ENCODE results near the gene CALN1. TPM values are rescaled to one million over a fixed set of nuclear protein-coding genes. Genes with fewer than 3 reads are reported as not detected.

The CALN1 gene
- total and polyA plus RNA-seq, 9 of the 15 experiments (the other 6 are each of a cell fraction or from before 2014, with no cell fraction given), result 1.4 to 7.5 (median 3.3) TPM

- no peaks in the 10 kb centered on the region for H3K4me1 ChIP-seq (replicated peaks in 1 of 2; ENCODE audit: control insufficient read depth in 2 of 2, insufficient read depth in 2 of 2, low read length in 2 of 2)
- no peak overlapping the region for H3K27ac ChIP-seq (ENCODE audit: extremely low read depth, low read depth, low read length)
- H3K9me3 ChIP-seq (replicated peaks; ENCODE audit: control insufficient read depth, insufficient read depth, low read depth, low read length), result no peaks in the 10 kb centered on the region
- in situ Hi-C loops (cut with MboI), result no loop called here
- H3K79me2 ChIP-seq (ENCODE audit: control insufficient read depth, insufficient read depth, low read length), result no peaks in the 10 kb centered on the region
- H3K4me3 ChIP-seq, result no peak overlapping the region
- H4K20me1 ChIP-seq (replicated peaks; ENCODE audit: control insufficient read depth, insufficient read depth, low read length), result 0 out of 2 replicates have a peak, but pooled peaks cover 3% of the 10 kb centered on the region
- BruUV-seq (replicated peaks), result no TSS peak
- TF ChIP-seq, protein P1, sequence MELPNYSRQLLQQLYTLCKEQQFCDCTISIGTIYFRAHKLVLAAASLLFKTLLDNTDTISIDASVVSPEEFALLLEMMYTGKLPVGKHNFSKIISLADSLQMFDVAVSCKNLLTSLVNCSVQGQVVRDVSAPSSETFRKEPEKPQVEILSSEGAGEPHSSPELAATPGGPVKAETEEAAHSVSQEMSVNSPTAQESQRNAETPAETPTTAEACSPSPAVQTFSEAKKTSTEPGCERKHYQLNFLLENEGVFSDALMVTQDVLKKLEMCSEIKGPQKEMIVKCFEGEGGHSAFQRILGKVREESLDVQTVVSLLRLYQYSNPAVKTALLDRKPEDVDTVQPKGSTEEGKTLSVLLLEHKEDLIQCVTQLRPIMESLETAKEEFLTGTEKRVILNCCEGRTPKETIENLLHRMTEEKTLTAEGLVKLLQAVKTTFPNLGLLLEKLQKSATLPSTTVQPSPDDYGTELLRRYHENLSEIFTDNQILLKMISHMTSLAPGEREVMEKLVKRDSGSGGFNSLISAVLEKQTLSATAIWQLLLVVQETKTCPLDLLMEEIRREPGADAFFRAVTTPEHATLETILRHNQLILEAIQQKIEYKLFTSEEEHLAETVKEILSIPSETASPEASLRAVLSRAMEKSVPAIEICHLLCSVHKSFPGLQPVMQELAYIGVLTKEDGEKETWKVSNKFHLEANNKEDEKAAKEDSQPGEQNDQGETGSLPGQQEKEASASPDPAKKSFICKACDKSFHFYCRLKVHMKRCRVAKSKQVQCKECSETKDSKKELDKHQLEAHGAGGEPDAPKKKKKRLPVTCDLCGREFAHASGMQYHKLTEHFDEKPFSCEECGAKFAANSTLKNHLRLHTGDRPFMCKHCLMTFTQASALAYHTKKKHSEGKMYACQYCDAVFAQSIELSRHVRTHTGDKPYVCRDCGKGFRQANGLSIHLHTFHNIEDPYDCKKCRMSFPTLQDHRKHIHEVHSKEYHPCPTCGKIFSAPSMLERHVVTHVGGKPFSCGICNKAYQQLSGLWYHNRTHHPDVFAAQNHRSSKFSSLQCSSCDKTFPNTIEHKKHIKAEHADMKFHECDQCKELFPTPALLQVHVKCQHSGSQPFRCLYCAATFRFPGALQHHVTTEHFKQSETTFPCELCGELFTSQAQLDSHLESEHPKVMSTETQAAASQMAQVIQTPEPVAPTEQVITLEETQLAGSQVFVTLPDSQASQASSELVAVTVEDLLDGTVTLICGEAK (IDR thresholded peaks at IDR 0.05), result no peak
- TF ChIP-seq, protein P1 (CRISPR knock-in tag; IDR thresholded peaks at IDR 0.05), result no peak
- TF ChIP-seq XRCC4 (IDR thresholded peaks at IDR 0.05; ENCODE audit: extremely low read depth, insufficient read depth, insufficient read length), result no peak
- peak; percentile 36; the same call in 1 of the 2 replicates for TF ChIP-seq C11orf30 (IDR thresholded peaks at IDR 0.05; ENCODE audit: low read depth)
- TF ChIP-seq ZNF217 (CRISPR knock-in tag; IDR thresholded peaks at IDR 0.05), result no peak
- no peak for TF ChIP-seq KDM2B (CRISPR knock-in tag; IDR thresholded peaks at IDR 0.05)
- TF ChIP-seq ZNF316 (IDR thresholded peaks at IDR 0.05), result 0 out of 2 replicates have a peak, but pooled peaks have one; percentile 24
- TF ChIP-seq RCOR1 (IDR thresholded peaks at IDR 0.05; ENCODE audit: borderline replicate concordance in 1 of 2, low read depth in 2 of 2, low read length in 2 of 2), result no peak
- TF ChIP-seq ZNF174 (CRISPR knock-in tag; IDR thresholded peaks at IDR 0.05), result no peak
- no peak for TF ChIP-seq RBM25 (IDR thresholded peaks at IDR 0.05; ENCODE audit: low read depth, low read length, severe bottlenecking)
- TF ChIP-seq BMI1 (IDR thresholded peaks at IDR 0.05; ENCODE audit: low read length), result no peak
- no peak for DNase-seq (ENCODE audit: extremely low read depth in 1 of 4, low spot score in 3 of 4)
- CTCF ChIA-PET (ENCODE audit: low intra/inter-chr PET ratio), result no interaction called here
- no peak overlapping the region for H2AFZ ChIP-seq (ENCODE audit: low read depth, low read length)
- H3K36me3 ChIP-seq (ENCODE audit: control insufficient read depth, insufficient read depth, low read length), result no peaks in the 10 kb centered on the region
- no peak overlapping the region for H3K9ac ChIP-seq (ENCODE audit: insufficient read depth in 1 of 2, low read depth in 2 of 2, low read length in 2 of 2)
- no peaks in the 10 kb centered on the region for H3K9me1 ChIP-seq (ENCODE audit: control insufficient read depth, insufficient read depth, low read length)
- peaks cover 0 to 10% of the 10 kb centered on the region in 2 experiments; a peak in 2 of 5 replicates for H3K27me3 ChIP-seq (ENCODE audit: control insufficient read depth in 2 of 2, insufficient read depth in 2 of 2, low read length in 2 of 2)
- intact Hi-C loops (cut with micrococcal nuclease), result no loop called here
- POLR2A ChIA-PET, result interaction anchor here (0.6 kb wide), 1 partner anchor 28 kb away, joined by 4 read pairs; no protein-coding TSS in a partner anchor
- no peak overlapping the region for H3K4me2 ChIP-seq (ENCODE audit: insufficient read depth, low read length)
- no peak for ATAC-seq
- FAIRE-seq, result no peak
- WGBS (ENCODE audit: insufficient coverage, low coverage, missing lambda C conversion rate), result 1% methylated on average over 6 of the region's 6 CpGs
Observed at GRCh38 chr7:72243329-72243728, 168.8 kb downstream of the CALN1 start.
